Tongue (tissue), 1 donor: ENCODE results near the gene SPTSSB. TPM values are rescaled to one million over a fixed set of nuclear protein-coding genes. Genes with fewer than 3 reads are reported as not detected.

ENCODE experiments used
- total RNA-seq: library from RNA; depleted of rRNA; stranded (reverse); fragments of >200 nt; gene quantifications from one replicate; pipeline ENCODE4 v1.2.3, GENCODE V29; 2014

SPTSSB gene
- total RNA-seq, 1 donor from 2014 or later, result 4.4 TPM

Other genes with a start within 250 kb of the SPTSSB start
- 68.2 TPM for gene NMD3, start 150.2 kb downstream of the SPTSSB start, total RNA-seq
- gene OTOL1, start 125.3 kb upstream of the SPTSSB start, total RNA-seq, result not detected